Measurements from ENCODE around the gene TEX26.
"Not testable (repeated sequence)": the region's sequence is repeated elsewhere in the genome, so short reads cannot be mapped to it uniquely, and the experiment has no call there.

TEX26 gene

DNA sequence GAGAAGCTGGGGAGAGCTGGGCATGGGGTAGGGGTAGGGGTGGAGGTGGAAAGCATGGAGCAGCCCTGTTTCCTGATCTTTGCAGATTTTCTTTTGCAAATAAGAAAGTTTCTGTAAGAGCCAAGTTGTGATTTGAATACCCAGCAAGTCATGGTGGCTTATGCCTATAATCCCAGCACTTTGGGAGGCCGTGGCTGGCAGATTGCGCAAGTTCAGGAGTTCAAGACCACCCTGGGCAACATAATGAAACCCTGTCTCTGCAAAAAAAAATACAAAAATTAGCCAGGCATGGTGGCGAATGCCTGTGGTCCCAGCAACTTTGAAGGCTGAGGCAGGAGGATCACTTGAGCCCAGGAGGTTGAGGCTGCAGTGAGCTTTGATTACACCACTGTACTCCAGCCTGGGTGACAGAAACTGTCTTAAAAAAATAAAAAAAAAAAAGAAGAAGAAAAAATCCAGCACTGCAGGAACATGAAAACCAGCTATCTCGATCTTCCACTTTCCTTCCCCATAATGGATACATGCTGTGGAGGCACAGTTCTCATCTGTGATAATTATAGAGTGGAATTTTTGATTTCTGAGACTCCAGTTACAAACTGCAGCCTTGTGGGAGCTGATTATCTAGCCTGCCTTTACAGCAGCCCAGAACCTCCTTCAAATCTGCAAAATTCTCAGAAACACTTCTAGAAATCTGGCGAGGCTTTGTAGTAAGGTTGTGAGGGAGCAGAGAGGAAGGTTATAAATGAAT is 12.1 kb upstream of the TEX26 start:
- no peak for DNase-seq

GRCh38 chr13:30923418-30923817 is 9.0 kb upstream of the TEX26 start:
- no peak for DNase-seq

DNA sequence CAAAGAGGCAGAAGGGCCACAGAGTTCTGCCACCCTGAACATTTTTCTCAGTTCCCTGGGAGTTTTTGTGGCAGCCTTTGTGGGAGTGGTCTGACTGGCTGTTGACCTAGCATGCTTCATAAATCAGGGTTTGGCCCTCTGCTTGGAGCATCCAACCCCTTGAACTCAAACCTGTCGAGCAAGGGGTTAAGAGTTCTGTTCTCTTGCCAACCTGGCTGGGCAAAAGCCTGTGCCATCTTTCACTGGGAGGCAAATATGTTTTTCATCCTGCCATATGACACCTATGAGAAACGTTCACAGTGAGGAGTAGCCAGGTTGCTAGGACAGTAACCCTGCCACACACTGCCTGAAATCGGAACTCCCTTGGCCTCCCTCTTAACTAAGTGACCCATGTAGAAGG is 7.7 kb upstream of the TEX26 start:
- no peak for DNase-seq

DNA sequence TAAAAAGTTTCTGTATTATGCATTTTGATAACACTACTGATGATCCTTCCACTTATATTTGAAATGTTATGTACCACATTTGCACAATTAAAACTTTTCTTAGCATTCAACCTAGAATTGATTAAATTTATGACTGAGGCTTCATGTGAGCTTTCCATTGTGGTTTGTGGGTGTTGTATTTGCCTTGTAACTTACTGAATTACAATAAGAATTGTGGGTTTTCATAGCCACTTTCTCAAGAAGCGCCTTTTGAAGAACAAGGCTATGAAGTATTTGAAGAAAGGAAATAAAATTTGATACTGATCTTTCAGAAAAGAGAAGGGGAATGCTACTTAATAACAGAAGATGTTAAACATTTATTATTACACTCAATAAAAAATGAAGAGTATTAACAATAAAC is 7.0 kb upstream of the TEX26 start:
- no peak for DNase-seq

GRCh38 chr13:30926781-30927180 is 5.7 kb upstream of the TEX26 start:
- DNase-seq: no peak

DNA sequence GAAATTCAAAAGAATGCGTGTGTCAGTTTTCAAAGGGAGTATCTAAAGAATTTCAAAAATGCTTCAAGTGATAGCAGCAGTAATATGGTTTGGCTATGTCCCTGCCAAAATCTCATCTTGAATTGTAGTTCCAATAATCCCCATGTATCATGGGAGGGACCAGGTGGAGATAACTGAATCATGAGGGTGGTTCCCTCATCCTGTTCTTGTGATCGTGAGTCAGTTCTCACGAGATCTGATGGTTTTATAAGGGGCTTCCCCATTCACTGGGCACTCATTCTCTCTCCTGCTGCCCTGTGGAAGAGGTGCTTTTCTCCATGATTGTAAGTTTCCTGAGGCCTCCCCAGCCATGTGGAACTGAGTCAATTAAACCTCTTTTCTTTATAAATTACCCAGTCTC is 5.3 kb upstream of the TEX26 start:
- DNase-seq: not testable (repeated sequence)

DNA sequence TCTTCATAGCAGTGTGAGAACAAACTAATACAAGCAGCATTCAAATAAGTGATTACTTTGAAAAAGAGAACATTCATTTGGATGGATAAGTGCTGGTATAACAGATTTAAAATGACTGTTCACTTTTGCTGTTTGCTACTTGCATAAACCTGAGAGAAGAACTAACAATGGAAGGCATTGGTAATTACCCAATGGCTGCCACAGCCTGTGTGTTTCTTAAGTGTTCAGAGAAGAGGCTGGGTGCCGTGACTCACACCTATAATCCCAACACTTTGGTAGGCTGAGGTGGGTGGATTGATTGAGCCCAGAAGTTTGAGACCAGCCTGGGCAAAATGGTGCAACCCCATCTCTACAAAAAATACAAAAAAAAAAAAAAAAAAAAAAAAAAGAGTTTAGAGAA is 4.9 kb upstream of the TEX26 start:
- no peak for DNase-seq

DNA sequence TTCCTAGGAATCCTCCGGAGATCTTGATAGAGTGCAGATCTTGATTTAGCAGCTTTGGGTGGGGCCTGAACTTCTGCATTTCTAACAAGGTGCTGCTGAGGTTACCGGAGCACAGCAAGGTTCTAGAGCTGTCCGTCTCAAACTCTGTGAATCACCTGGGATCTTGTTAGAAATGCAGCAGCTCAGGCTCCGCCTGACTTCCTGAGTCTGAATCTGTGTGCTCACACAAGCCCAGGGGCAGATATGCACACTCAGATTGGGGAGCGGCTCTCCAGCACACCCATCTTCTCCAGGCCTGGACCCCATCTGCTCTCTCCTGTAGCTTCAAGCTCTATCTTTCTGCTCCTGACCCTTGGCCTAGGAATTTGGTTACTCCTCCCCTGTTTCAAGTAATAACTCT is 3.5 kb upstream of the TEX26 start:
- no peak for DNase-seq

DNA sequence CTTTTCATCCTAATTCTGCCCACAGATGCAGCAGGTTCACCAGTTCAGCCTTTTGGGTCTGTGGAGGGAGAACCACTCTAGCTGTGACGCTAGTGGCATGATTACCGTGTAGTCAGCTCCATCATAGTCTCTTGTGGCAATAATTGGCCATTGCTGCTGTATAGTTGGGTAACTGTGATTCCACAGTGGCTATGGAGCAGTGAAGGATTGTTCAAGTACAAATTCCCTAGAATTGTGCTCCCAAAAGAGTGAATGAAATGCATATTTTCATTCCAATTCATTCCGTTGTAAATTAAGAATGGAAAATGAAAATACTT is 856 bp downstream of the TEX26 start:
- DNase-seq: no peak

- DNase-seq: no peak
Observed at GRCh38 chr13:30934381-30934780, 1.9 kb downstream of the TEX26 start.

GRCh38 chr13:30934803-30935202 is 2.3 kb downstream of the TEX26 start:
- no peak for DNase-seq

DNA sequence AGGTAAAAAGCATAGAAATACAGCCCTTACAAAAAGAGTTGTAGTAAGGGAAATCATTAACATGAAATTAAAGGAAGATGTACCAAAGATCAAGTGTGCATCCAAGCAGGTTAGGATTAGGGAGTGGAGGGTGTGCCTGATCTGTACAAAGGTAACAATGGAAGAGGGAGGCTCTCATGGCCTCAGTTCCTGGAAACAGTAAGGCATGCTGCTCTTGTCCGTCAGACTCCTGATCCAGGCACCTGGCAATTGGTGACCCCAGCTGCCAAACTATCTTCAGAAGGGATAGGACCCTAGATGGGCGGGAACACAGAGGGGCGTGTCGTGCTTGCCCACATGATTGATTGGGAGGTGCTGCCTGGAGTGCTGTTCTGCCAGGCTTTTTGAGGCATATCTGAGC is 4.5 kb downstream of the TEX26 start:
- DNase-seq: no peak

GRCh38 chr13:30943881-30944280 is 11.4 kb downstream of the TEX26 start:
- DNase-seq: no peak

- no peak for DNase-seq
Observed at GRCh38 chr13:30957258-30957943, 24.9 kb downstream of the TEX26 start.

GRCh38 chr13:30959678-30960077 is 27.2 kb downstream of the TEX26 start:
- DNase-seq: no peak

DNA sequence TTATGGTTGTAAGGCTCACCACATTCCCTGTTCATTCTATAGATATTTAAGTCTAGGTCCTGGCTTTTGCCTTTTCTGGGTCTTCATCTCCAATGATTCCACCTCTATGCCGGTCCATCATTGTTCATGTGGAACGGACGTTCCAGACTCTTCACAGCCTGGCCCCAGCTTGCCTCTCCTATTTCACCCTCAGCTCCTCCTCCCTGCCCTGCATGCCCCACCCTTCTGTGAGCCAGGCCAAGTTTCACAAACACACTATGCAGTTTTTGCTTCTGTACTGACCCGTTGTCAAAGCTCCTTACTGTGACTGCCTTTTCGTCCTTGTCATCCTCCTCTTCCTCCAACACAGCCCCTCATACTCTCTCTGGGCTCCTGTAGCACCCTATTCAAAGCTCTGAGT is 31.3 kb downstream of the TEX26 start:
- no peak for DNase-seq

GRCh38 chr13:30965380-30965779 is 32.9 kb downstream of the TEX26 start:
- DNase-seq: no peak

DNA sequence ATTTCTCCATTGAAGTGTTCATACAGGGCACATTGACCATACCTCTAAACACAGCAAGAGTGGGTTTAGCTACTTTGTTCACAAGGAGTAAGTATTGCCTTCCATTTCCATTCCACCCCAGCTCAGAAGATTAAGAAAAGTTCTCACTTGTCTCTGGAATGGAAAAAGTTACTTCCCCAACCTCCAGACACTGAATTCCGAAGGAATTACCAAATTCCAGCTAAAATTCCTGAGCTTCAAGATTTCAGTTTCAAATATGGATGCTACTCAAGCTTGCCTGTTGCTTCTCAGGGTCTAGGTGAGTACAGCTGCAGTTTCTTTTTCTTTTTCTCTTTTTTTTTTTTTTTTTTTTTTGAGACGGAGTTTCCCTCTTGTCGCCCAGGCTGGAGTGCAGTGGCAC is 33.6 kb downstream of the TEX26 start:
- DNase-seq: no peak

- no peak for DNase-seq
Observed at GRCh38 chr13:30968846-30969245, 36.4 kb downstream of the TEX26 start.

DNA sequence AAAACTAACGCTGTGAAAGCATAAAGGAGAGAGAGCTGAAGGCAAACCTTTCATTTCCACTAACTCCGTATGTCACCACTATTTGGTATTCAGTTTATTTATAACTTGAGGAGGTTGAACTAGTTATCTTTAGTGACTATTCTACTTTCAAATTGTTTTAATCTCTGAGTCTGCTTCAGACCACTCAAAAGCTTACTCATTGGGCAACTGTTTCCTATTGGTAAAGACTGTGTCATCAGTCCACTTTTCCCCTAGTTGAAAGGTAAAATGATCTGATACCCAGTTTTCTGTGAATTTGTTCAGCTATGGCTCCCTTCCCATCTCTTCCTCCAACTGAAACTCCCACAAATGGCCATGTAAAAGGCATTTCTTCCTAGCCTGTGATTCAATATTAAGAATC is 39.1 kb downstream of the TEX26 start:
- DNase-seq: no peak

DNA sequence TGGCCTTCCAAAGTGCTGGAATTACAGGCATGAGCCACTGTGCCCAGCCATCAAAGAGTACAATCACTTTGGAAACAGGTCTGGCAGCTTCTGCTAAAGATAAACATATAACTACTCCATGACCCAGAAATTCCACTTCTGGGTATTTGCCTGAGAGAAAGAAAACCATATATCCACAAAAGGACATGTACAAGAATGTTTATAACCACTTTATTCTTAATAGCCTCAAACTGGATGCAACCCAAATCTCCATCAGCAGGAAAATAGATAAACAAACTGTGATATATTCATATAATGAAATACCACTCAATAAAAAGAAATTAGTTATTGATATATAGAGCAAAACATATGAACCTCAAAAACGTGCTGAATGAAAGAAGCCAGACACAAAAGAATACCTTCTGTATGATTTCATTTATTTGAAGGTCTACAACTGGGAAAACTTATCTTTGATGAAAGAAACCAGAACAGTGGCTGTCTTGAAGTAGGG is 40.5 kb downstream of the TEX26 start:
- DNase-seq: no peak

DNA sequence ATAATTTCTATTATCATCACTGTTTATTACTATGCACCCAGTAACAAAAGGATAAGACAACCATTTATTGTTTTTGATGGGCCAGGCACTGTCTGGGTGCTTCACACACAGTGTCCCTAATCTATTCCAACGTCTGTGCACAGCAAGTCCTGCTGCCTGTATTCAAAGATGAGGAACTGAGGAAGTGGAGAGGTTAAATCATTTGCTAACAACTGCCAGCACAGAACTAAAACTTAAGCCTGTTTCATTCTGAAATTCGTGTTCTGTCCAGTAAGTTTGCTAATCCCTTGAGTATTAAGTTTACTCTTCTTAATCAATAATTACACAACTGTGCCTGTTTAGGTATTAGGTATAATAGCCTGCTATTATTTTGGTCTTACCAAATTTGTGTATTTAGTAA is 41.9 kb downstream of the TEX26 start:
- DNase-seq: no peak

- DNase-seq: no peak
Observed at GRCh38 chr13:30976025-30976424, 43.6 kb downstream of the TEX26 start.

DNA sequence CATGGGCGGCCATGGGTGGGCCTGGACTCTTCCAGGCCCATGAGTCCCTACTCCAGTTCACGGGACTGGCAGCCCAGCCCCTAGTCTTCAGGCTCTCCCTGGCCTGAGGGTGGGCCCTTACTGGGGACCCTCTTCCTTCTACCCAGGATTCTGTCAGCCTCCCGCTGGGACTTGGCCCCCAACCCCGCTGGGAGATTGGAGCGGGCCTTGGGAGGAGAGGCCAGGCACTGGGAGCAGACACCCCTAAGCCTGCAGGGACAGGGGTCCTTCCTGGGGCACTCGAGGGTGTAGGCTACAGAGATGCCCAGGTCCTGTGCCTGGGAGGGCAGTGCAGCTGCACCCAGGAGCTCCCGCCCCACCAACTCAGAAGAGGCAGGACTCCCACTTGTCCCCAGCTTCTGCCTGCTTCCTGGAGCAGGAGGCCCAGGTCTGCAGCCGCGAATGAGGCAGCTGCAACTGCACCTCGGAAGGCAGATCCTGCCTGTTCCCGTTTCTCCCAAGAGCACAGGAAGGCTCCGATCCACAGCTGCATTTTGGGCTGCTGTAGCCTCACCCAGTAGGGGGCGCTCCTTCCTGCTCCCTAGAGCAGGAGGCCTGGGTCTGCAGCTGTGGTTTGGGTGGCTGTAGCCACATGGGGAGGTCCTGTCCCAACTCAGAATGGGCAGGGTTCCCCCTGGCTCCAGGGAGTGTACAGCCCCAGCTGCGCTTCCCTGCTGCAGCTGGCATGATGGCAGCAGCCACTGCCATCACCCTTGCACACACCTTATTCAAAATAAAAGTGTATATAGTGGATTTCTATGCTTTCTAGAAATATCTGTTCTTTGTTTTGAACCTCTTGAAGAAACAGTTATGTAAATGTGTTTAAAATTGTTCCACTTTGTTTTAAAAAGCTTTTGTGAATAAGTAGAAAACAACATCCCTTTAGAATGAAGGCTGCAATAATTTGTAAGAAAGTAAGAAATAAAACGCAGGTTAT is 46.8 kb downstream of the TEX26 start:
- no peak for DNase-seq

Measured in 8988T (cell line).